Measurements from ENCODE around the gene CCDC169. TPM values are rescaled to one million over a fixed set of nuclear protein-coding genes. Genes with fewer than 3 reads are reported as not detected.
"Not testable (repeated sequence)": the region's sequence is repeated elsewhere in the genome, so short reads cannot be mapped to it uniquely, and the experiment has no call there.

CCDC169 gene
- total RNA-seq, 4 donors from 2014 or later, result under 0.01 to 0.35 (median 0.19) TPM

GRCh38 chr13:36337938-36338641 is 40.5 kb upstream of the CCDC169 start:
- DNase-seq, result no peak
- TF ChIP-seq POLR2A (IDR thresholded peaks at IDR 0.05) (no peak), CTCF (IDR thresholded peaks at IDR 0.05) (no peak)
- H3K27ac ChIP-seq, result no peak overlapping the region
- no peaks in the 10 kb centered on the region for H3K9me3 ChIP-seq
- H3K4me1 ChIP-seq, result peaks cover 0 to 42% (median 9%) of the 10 kb centered on the region in 3 donors
- no peak overlapping the region for H3K4me3 ChIP-seq
- intact Hi-C loops (cut with DNase I), result no loop called here
- WGBS, 2 donors, result 79 to 91% methylated on average over 3 of the region's 3 CpGs
- H3K36me3 ChIP-seq, result peaks cover 0 to 14% (median 0%) of the 10 kb centered on the region in 3 donors
- H3K27me3 ChIP-seq, result no peaks in the 10 kb centered on the region

GRCh38 chr13:36332986-36333385 is 35.4 kb upstream of the CCDC169 start:
- Histone ChIP-seq H3K27ac (no peak overlapping the region), H3K9me3 (no peaks in the 10 kb centered on the region), H3K4me1 (peaks cover 0 to 39% (median 10%) of the 10 kb centered on the region in 3 donors), H3K27me3 (no peaks in the 10 kb centered on the region), H3K36me3 (peaks cover 0 to 53% (median 0%) of the 10 kb centered on the region in 3 donors), H3K4me3 (no peak overlapping the region)
- DNase-seq, result no peak
- intact Hi-C loops (cut with DNase I), result no loop called here
- no peak for TF ChIP-seq POLR2A (IDR thresholded peaks at IDR 0.05)
- TF ChIP-seq CTCF (IDR thresholded peaks at IDR 0.05), result no peak

GRCh38 chr13:36332255-36332654 is 34.6 kb upstream of the CCDC169 start:
- H3K27ac ChIP-seq; DNase-seq; H3K4me3 ChIP-seq; H3K9me3 ChIP-seq; intact Hi-C loops (cut with DNase I); H3K27me3 ChIP-seq: not testable (repeated sequence)
- H3K36me3 ChIP-seq, result peaks cover 0 to 60% (median 5%) of the 10 kb centered on the region in 3 donors
- peaks cover 0 to 32% (median 10%) of the 10 kb centered on the region in 3 donors for H3K4me1 ChIP-seq

- no peak for DNase-seq
- Histone ChIP-seq H3K9me3 (no peaks in the 10 kb centered on the region), H3K27ac (no peak overlapping the region), H3K36me3 (peaks cover 0 to 70% (median 5%) of the 10 kb centered on the region in 3 donors), H3K4me3 (no peak overlapping the region), H3K27me3 (no peaks in the 10 kb centered on the region), H3K4me1 (peaks cover 0 to 27% (median 10%) of the 10 kb centered on the region in 3 donors)
- no peak for TF ChIP-seq POLR2A (IDR thresholded peaks at IDR 0.05)
- TF ChIP-seq CTCF (IDR thresholded peaks at IDR 0.05), result no peak
- intact Hi-C loops (cut with DNase I), result no loop called here
- WGBS, 2 donors, result 89 to 90% methylated on average over 4 of the region's 4 CpGs
Measured at GRCh38 chr13:36331280-36331679, 33.7 kb upstream of the CCDC169 start.

- TF ChIP-seq CTCF (IDR thresholded peaks at IDR 0.05) (no peak), POLR2A (IDR thresholded peaks at IDR 0.05) (no peak)
- no peak for DNase-seq
Measured at GRCh38 chr13:36329361-36329760, 31.7 kb upstream of the CCDC169 start.

More at GRCh38 chr13:36329361-36329760, 31.7 kb upstream of the CCDC169 start:
- Histone ChIP-seq H3K36me3 (peaks cover 0 to 76% (median 16%) of the 10 kb centered on the region in 3 donors), H3K4me3 (no peak overlapping the region), H3K27ac (no peak overlapping the region), H3K9me3 (no peaks in the 10 kb centered on the region), H3K27me3 (no peaks in the 10 kb centered on the region), H3K4me1 (peaks cover 0 to 25% (median 10%) of the 10 kb centered on the region in 3 donors)
- intact Hi-C loops (cut with DNase I), result no loop called here
- 59 to 65% methylated on average over 4 of the region's 4 CpGs for WGBS, 2 donors

Measured in esophagus squamous epithelium (tissue), 5 donors.